Activated CD4-positive, CD25-positive, alpha-beta regulatory T cell treated with anti-CD3 and anti-CD28 coated beads, Interleukin-2, amount 50 U/mL, for 72 hours (primary cell): ENCODE data around the gene MBD3.
"Not testable (repeated sequence)": the region's sequence is repeated elsewhere in the genome, so short reads cannot be mapped to it uniquely, and the experiment has no call there.

ENCODE experiments used
- DNase-seq: peaks from one replicate; pipeline ENCODE4 v3.0.0; 2021

The MBD3 gene

GRCh38 chr19:1533510-1534150 is 59.0 kb downstream of the MBD3 start:
- DNase-seq = no peak

GRCh38 chr19:1532003-1532402 is 60.7 kb downstream of the MBD3 start:
- DNase-seq = no peak

- no peak for DNase-seq
Measured at GRCh38 chr19:1531587-1531986, 61.1 kb downstream of the MBD3 start.

- DNase-seq = not testable (repeated sequence)
Measured at GRCh38 chr19:1530856-1531255, 61.8 kb downstream of the MBD3 start.

- DNase-seq = no peak
Measured at GRCh38 chr19:1529430-1529816, 63.2 kb downstream of the MBD3 start.

GRCh38 chr19:1528596-1529429 is 63.9 kb downstream of the MBD3 start:
- DNase-seq = no peak

GRCh38 chr19:1527650-1528309 is 64.9 kb downstream of the MBD3 start:
- DNase-seq = no peak

- no peak for DNase-seq
Measured at GRCh38 chr19:1526979-1527649, 65.6 kb downstream of the MBD3 start.

- DNase-seq = no peak
Measured at GRCh38 chr19:1526066-1526778, 66.4 kb downstream of the MBD3 start.

- no peak for DNase-seq
Measured at GRCh38 chr19:1525343-1525742, 67.3 kb downstream of the MBD3 start.

- DNase-seq = no peak
Measured at GRCh38 chr19:1524972-1525325, 67.7 kb downstream of the MBD3 start.

GRCh38 chr19:1524287-1524971 is 68.2 kb downstream of the MBD3 start:
- DNase-seq = no peak
